Measurements from ENCODE around the gene TSFM. TPM values are rescaled to one million over a fixed set of nuclear protein-coding genes. Genes with fewer than 3 reads are reported as not detected.

TSFM gene
- total and polyA plus RNA-seq, 2 donors (not counting 1 experiment from before 2014, with no cell fraction given): 15.5 to 16.8 TPM

GRCh38 chr12:57833672-57834071 is 51.1 kb downstream of the TSFM start:
- no peak overlapping the region for H3K4me3 ChIP-seq (replicated peaks in 1 of 4; ENCODE audit: control extremely low read depth in 1 of 4, insufficient read depth in 1 of 4, low read depth in 3 of 4, low read length in 4 of 4)
- TF ChIP-seq CTCF (conservative IDR thresholded peaks at IDR 0.05 in 1 of 2, IDR thresholded peaks at IDR 0.05 in 1 of 2; ENCODE audit: low read depth in 1 of 2, low read length in 2 of 2) (no peak), EZH2 (IDR thresholded peaks at IDR 0.05; ENCODE audit: low read length, missing control alignments) (no peak)
- no peak overlapping the region for H3K9ac ChIP-seq (ENCODE audit: insufficient read depth, low read length)
- H2AFZ ChIP-seq (ENCODE audit: low read length): no peak overlapping the region
- H3K4me1 ChIP-seq (ENCODE audit: control insufficient read depth, extremely low read depth, insufficient read depth, low read length): peaks cover 55% of the 10 kb centered on the region
- H3K36me3 ChIP-seq (ENCODE audit: control insufficient read depth, insufficient read depth, low read length): peaks cover 4% of the 10 kb centered on the region
- peak overlapping the region; percentile 52 for H3K4me2 ChIP-seq (ENCODE audit: extremely low read depth, insufficient read depth, low read length)
- no peaks in the 10 kb centered on the region for H3K27me3 ChIP-seq (ENCODE audit: control insufficient read depth, insufficient read depth, low read length)
- no peak overlapping the region for H3K27ac ChIP-seq (ENCODE audit: insufficient read depth, low read length)
- no peak for DNase-seq (ENCODE audit: low read depth in 2 of 2)
- H4K20me1 ChIP-seq (ENCODE audit: control insufficient read depth, extremely low read depth, insufficient read depth, low read length): peaks cover 3% of the 10 kb centered on the region
- peaks cover 99% of the 10 kb centered on the region for H3K79me2 ChIP-seq (ENCODE audit: control insufficient read depth, insufficient read depth, low read length)
- no peaks in the 10 kb centered on the region for H3K9me3 ChIP-seq (ENCODE audit: control insufficient read depth, insufficient read depth, low read depth, low read length)

GRCh38 chr12:57834086-57834876 is 51.7 kb downstream of the TSFM start:
- Histone ChIP-seq H3K9ac (ENCODE audit: insufficient read depth, low read length) (no peak overlapping the region), H4K20me1 (ENCODE audit: control insufficient read depth, extremely low read depth, insufficient read depth, low read length) (peaks cover 3% of the 10 kb centered on the region), H2AFZ (ENCODE audit: low read length) (no peak overlapping the region), H3K4me3 (replicated peaks in 1 of 4; ENCODE audit: control extremely low read depth in 1 of 4, insufficient read depth in 1 of 4, low read depth in 3 of 4, low read length in 4 of 4) (no peak overlapping the region), H3K27me3 (ENCODE audit: control insufficient read depth, insufficient read depth, low read length) (no peaks in the 10 kb centered on the region), H3K4me1 (ENCODE audit: control insufficient read depth, extremely low read depth, insufficient read depth, low read length) (peaks cover 60% of the 10 kb centered on the region), H3K27ac (ENCODE audit: insufficient read depth, low read length) (peak overlapping the region; percentile 4), H3K36me3 (ENCODE audit: control insufficient read depth, insufficient read depth, low read length) (peaks cover 2% of the 10 kb centered on the region), H3K4me2 (ENCODE audit: extremely low read depth, insufficient read depth, low read length) (no peak overlapping the region), H3K9me3 (ENCODE audit: control insufficient read depth, insufficient read depth, low read depth, low read length) (no peaks in the 10 kb centered on the region), H3K79me2 (ENCODE audit: control insufficient read depth, insufficient read depth, low read length) (peaks cover 99% of the 10 kb centered on the region)
- DNase-seq (ENCODE audit: low read depth in 2 of 2): no peak
- TF ChIP-seq EZH2 (IDR thresholded peaks at IDR 0.05; ENCODE audit: low read length, missing control alignments) (no peak), CTCF (conservative IDR thresholded peaks at IDR 0.05 in 1 of 2, IDR thresholded peaks at IDR 0.05 in 1 of 2; ENCODE audit: low read depth in 1 of 2, low read length in 2 of 2) (no peak)

DNA sequence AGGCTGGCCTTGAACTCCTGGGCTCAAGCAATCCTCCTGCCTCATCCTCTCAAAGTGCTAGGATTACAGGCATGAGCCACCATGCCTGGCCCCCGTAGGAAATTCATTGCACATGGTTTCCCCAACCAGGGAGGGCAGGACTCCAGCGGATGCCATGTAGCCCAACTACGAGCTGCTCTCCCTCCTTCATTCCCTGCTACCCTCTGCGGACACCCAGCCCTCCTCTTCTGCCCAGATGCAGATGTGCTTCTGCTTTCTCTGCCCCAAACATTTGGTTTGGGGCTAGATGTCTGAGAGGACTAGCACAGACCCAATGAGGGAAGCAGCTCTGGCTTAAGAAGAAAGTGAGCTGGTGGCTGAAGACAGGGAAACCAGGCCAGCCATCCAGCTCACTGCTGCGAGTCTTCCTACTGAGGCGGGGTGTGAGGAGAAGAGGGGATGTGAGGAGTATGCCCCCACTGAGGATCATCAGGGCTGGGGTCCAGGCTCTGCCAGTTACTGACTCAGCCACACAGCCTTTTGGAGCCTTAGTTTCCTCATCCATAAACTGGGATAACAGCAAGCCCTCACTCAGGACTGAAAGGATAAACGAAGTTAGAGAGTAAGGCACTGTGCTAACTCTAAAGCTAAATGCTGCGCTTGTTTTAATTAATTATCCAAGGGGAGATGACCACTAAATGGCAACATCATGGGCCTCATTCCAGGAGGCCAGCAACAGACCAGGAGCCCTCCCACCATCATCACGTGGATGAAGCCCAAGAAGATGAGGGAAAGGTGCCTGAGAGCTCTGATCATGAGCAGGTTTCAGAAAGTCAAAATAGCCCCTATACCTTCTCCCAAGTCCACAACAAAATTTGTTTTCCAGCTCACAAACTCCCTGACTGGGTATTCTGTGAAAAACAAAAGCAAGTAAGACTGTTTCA is 53.0 kb downstream of the TSFM start:
- Histone ChIP-seq H3K36me3 (ENCODE audit: control insufficient read depth, insufficient read depth, low read length) (no peaks in the 10 kb centered on the region), H3K79me2 (ENCODE audit: control insufficient read depth, insufficient read depth, low read length) (peaks cover 98% of the 10 kb centered on the region), H3K4me1 (ENCODE audit: control insufficient read depth, extremely low read depth, insufficient read depth, low read length) (peaks cover 66% of the 10 kb centered on the region), H2AFZ (ENCODE audit: low read length) (no peak overlapping the region), H3K9me3 (ENCODE audit: control insufficient read depth, insufficient read depth, low read depth, low read length) (no peaks in the 10 kb centered on the region), H3K9ac (ENCODE audit: insufficient read depth, low read length) (no peak overlapping the region), H3K27ac (ENCODE audit: insufficient read depth, low read length) (peak overlapping the region; percentile 59), H3K4me2 (ENCODE audit: extremely low read depth, insufficient read depth, low read length) (peak overlapping the region; percentile 88), H3K27me3 (ENCODE audit: control insufficient read depth, insufficient read depth, low read length) (no peaks in the 10 kb centered on the region), H3K4me3 (replicated peaks in 1 of 4; ENCODE audit: control extremely low read depth in 1 of 4, insufficient read depth in 1 of 4, low read depth in 3 of 4, low read length in 4 of 4) (peak overlapping the region in 2 of 4 experiments; percentile 24 to 29), H4K20me1 (ENCODE audit: control insufficient read depth, extremely low read depth, insufficient read depth, low read length) (peaks cover 2% of the 10 kb centered on the region)
- TF ChIP-seq CTCF (conservative IDR thresholded peaks at IDR 0.05 in 1 of 2, IDR thresholded peaks at IDR 0.05 in 1 of 2; ENCODE audit: low read depth in 1 of 2, low read length in 2 of 2) (no peak), EZH2 (IDR thresholded peaks at IDR 0.05; ENCODE audit: low read length, missing control alignments) (no peak)
- no peak for DNase-seq (ENCODE audit: low read depth in 2 of 2)

Measured in fibroblast of lung (primary cell).